GM19025 (cell line): ENCODE data around the gene PPP1R3G.

Experiments
- ATAC-seq: cut with Tn5 transposase; IDR thresholded peaks from one replicate; pipeline ENCODE4 v1.9.1; 2021; ENCODE audit warnings: mild to moderate bottlenecking, low read depth, moderate library complexity; ENCODE audit not compliant: unreplicated experiment

Gene PPP1R3G

GRCh38 chr6:5068153-5068751, 16.9 kb upstream of the PPP1R3G start:
- no peak for ATAC-seq

- no peak for ATAC-seq
Observed at GRCh38 chr6:5071216-5071615, 13.9 kb upstream of the PPP1R3G start.

GRCh38 chr6:5072440-5072839, 12.7 kb upstream of the PPP1R3G start:
- ATAC-seq = peak; percentile 53

GRCh38 chr6:5073992-5074391, 11.1 kb upstream of the PPP1R3G start:
- no peak for ATAC-seq

GRCh38 chr6:5076931-5077330, 8.2 kb upstream of the PPP1R3G start:
- ATAC-seq = no peak

GRCh38 chr6:5078121-5078669, 6.9 kb upstream of the PPP1R3G start:
- no peak for ATAC-seq

GRCh38 chr6:5079692-5080091, 5.4 kb upstream of the PPP1R3G start:
- ATAC-seq = no peak

- no peak for ATAC-seq
Observed at GRCh38 chr6:5080574-5080973, 4.6 kb upstream of the PPP1R3G start.

GRCh38 chr6:5081182-5081581, 4.0 kb upstream of the PPP1R3G start:
- ATAC-seq = no peak

GRCh38 chr6:5081955-5082354, 3.2 kb upstream of the PPP1R3G start:
- no peak for ATAC-seq

GRCh38 chr6:5082487-5083306, 2.4 kb upstream of the PPP1R3G start:
- no peak for ATAC-seq

- no peak for ATAC-seq
Observed at GRCh38 chr6:5083307-5083583, 1.9 kb upstream of the PPP1R3G start.

- no peak for ATAC-seq
Observed at GRCh38 chr6:5083813-5084359, 1.3 kb upstream of the PPP1R3G start.

GRCh38 chr6:5084360-5084780, 771 bp upstream of the PPP1R3G start:
- no peak for ATAC-seq

- no peak for ATAC-seq
Observed at GRCh38 chr6:5085648-5086293, 630 bp downstream of the PPP1R3G start.

- no peak for ATAC-seq
Observed at GRCh38 chr6:5086294-5086890, 1.3 kb downstream of the PPP1R3G start.

- no peak for ATAC-seq
Observed at GRCh38 chr6:5087389-5087788, 2.2 kb downstream of the PPP1R3G start.

- ATAC-seq = no peak
Observed at GRCh38 chr6:5088780-5089179, 3.6 kb downstream of the PPP1R3G start.

- no peak for ATAC-seq
Observed at GRCh38 chr6:5089481-5090438, 4.6 kb downstream of the PPP1R3G start.

GRCh38 chr6:5090603-5091002, 5.5 kb downstream of the PPP1R3G start:
- ATAC-seq = no peak
